Measurements from ENCODE around the gene CDH24. TPM values are rescaled to one million over a fixed set of nuclear protein-coding genes. Genes with fewer than 3 reads are reported as not detected.
A peak's percentile ranks its signal among the peaks of the same experiment; 100 is the strongest.

Gene CDH24
- polyA plus RNA-seq, 2 of the 4 experiments (the other 2 are of a cell fraction) = 4.8 to 5.1 TPM

- H3K4me3 ChIP-seq = peak overlapping the region; percentile 62
- H3K9me3 ChIP-seq = no peaks in the 10 kb centered on the region
- TF ChIP-seq TP53 (CRISPR knock-in tag; IDR thresholded peaks at IDR 0.05) (no peak), MAX (IDR thresholded peaks at IDR 0.05) (no peak), CEBPB (IDR thresholded peaks at IDR 0.05) (no peak), SREBF2 (IDR thresholded peaks at IDR 0.05) (no peak), RAD21 (conservative IDR thresholded peaks at IDR 0.05 in 1 of 2, IDR thresholded peaks at IDR 0.05 in 1 of 2) (no peak), PHF8 (IDR thresholded peaks at IDR 0.05; ENCODE audit: borderline replicate concordance, low read depth) (no peak), SMC3 (IDR thresholded peaks at IDR 0.05) (no peak), EHF (CRISPR knock-in tag; IDR thresholded peaks at IDR 0.05) (no peak), NFE2L2 (conservative IDR thresholded peaks at IDR 0.05; ENCODE audit: low read length) (no peak), PBX3 (IDR thresholded peaks at IDR 0.05) (no peak), HEYL (CRISPR knock-in tag; IDR thresholded peaks at IDR 0.05) (no peak), ELK1 (IDR thresholded peaks at IDR 0.05; ENCODE audit: low read depth, low read length) (no peak), KDM1A (IDR thresholded peaks at IDR 0.05; ENCODE audit: low read depth) (no peak)
- ChIA-PET CTCF (interaction anchor here (1.2 to 5.2 kb wide), 12 partner anchors 9 to 107 kb away, joined by 3 to 71 read pairs (median 6); no protein-coding TSS in a partner anchor), POLR2A (interaction anchor here (2.3 kb wide), 1 partner anchor 22 kb away, joined by 7 read pairs; no protein-coding TSS in a partner anchor)
- DNase-seq (ENCODE audit: low read depth in 1 of 2, low spot score in 1 of 2) (no peak), ATAC-seq (no peak), FAIRE-seq (no peak)
- peak overlapping the region; percentile 98 for H3K4me2 ChIP-seq
- H3K4me1 ChIP-seq = peaks cover 23% of the 10 kb centered on the region
- peak overlapping the region in 1 of 2 experiments; percentile 97; a peak in 3 of 6 replicates for H3K27ac ChIP-seq
- WGBS (ENCODE audit: missing lambda C conversion rate) = 91% methylated on average over 2 of the region's 2 CpGs
Measured at GRCh38 chr14:23093526-23093925, 36.2 kb upstream of the CDH24 start.

- no peak overlapping the region for H3K27ac ChIP-seq
- ATAC-seq (no peak), FAIRE-seq (no peak), DNase-seq (ENCODE audit: low read depth in 1 of 2, low spot score in 1 of 2) (no peak)
- peaks cover 23% of the 10 kb centered on the region for H3K4me1 ChIP-seq
- peak overlapping the region; percentile 98 for H3K4me2 ChIP-seq
- H3K9me3 ChIP-seq = no peaks in the 10 kb centered on the region
- 91% methylated on average over 2 of the region's 2 CpGs for WGBS (ENCODE audit: missing lambda C conversion rate)
- H3K4me3 ChIP-seq = no peak overlapping the region
- TF ChIP-seq GATA3 (IDR thresholded peaks at IDR 0.05; ENCODE audit: borderline replicate concordance) (no peak), ELK1 (IDR thresholded peaks at IDR 0.05; ENCODE audit: low read depth, low read length) (no peak), FOSB (CRISPR knock-in tag; IDR thresholded peaks at IDR 0.05) (no peak), SREBF2 (IDR thresholded peaks at IDR 0.05) (no peak), POLR2A (IDR thresholded peaks at IDR 0.05; ENCODE audit: low read length) (no peak), HDAC2 (IDR thresholded peaks at IDR 0.05) (no peak), ZFP36 (IDR thresholded peaks at IDR 0.05; ENCODE audit: borderline replicate concordance, partially characterized antibody) (no peak), JUNB (IDR thresholded peaks at IDR 0.05) (no peak), ZNF302 (CRISPR knock-in tag; IDR thresholded peaks at IDR 0.05) (no peak), HOXB13 (CRISPR knock-in tag; IDR thresholded peaks at IDR 0.05; ENCODE audit: low read depth) (no peak), MYC (IDR thresholded peaks at IDR 0.05; ENCODE audit: borderline replicate concordance, low read length) (no peak), HEYL (CRISPR knock-in tag; IDR thresholded peaks at IDR 0.05) (no peak), RCOR1 (IDR thresholded peaks at IDR 0.05; ENCODE audit: low read depth, low read length) (no peak), ZSCAN20 (CRISPR knock-in tag; IDR thresholded peaks at IDR 0.05) (no peak), CHD4 (IDR thresholded peaks at IDR 0.05; ENCODE audit: borderline replicate concordance) (no peak), CHD2 (IDR thresholded peaks at IDR 0.05; ENCODE audit: low read length, partially characterized antibody) (no peak), BHLHE40 (IDR thresholded peaks at IDR 0.05; ENCODE audit: low read depth, low read length) (no peak), RARB (CRISPR knock-in tag; IDR thresholded peaks at IDR 0.05) (no peak), JUN (IDR thresholded peaks at IDR 0.05) (no peak), RNF2 (IDR thresholded peaks at IDR 0.05; ENCODE audit: borderline replicate concordance, low read depth) (no peak)
- ChIA-PET POLR2A (no interaction called here), CTCF (interaction anchor here (1.4 to 5.9 kb wide), 5 partner anchors 15 to 94 kb away, joined by 3 to 78 read pairs (median 10); partner anchors contain the start of gene CDH24)
Measured at GRCh38 chr14:23093104-23093503, 35.8 kb upstream of the CDH24 start.

All from A549 (cell line).